MCF 10A (cell line): ENCODE data around the gene GCLM. TPM values are rescaled to one million over a fixed set of nuclear protein-coding genes. Genes with fewer than 3 reads are reported as not detected.
"Not testable (repeated sequence)": the region's sequence is repeated elsewhere in the genome, so short reads cannot be mapped to it uniquely, and the experiment has no call there.

Experiments
- BruUV-seq: library from RNA; stranded (reverse); fragments of 400-500 nt; replicated peaks from 2 replicates; lab custom pipeline; 2021; lab: Mats Ljungman, UMichigan
- CTCF ChIA-PET: fragments of 300-600 bp; sonication (Branson Sonifier 250); formaldehyde crosslinking; extraction: SDS; loops from one replicate; lab custom pipeline; 2021; ENCODE audit warnings: antibody characterized with exemption, inconsistent platforms; lab: Yijun Ruan, JAX
- POLR2A ChIA-PET: fragments of 300-600, 350-650 bp; sonication (Branson Sonifier 250); formaldehyde crosslinking; extraction: SDS; loops from one replicate; lab custom pipeline; 2020; ENCODE audit warnings: antibody characterized with exemption, inconsistent platforms; lab: Yijun Ruan, JAX
- DNase-seq: peaks from one replicate; pipeline ENCODE4 v3.0.0-alpha.2; 2018; ENCODE audit not compliant: unreplicated experiment
- H3K27ac Mint-ChIP-seq: one replicate; pipeline ENCODE4 v1.8.0; 2022; ENCODE audit warnings: mild to moderate bottlenecking, low read depth, mixed read lengths; ENCODE audit not compliant: unreplicated experiment
- H3K27me3 Mint-ChIP-seq: one replicate; pipeline ENCODE4 v1.8.0; 2022; ENCODE audit warnings: mixed read lengths; ENCODE audit not compliant: insufficient read depth, unreplicated experiment
- H3K36me3 Mint-ChIP-seq: one replicate; pipeline ENCODE4 v1.8.0; 2022; ENCODE audit warnings: mild to moderate bottlenecking, moderate library complexity, mixed read lengths; ENCODE audit not compliant: insufficient read depth, unreplicated experiment
- H3K4me1 Mint-ChIP-seq: one replicate; pipeline ENCODE4 v1.8.0; 2022; ENCODE audit warnings: mixed read lengths; ENCODE audit not compliant: insufficient read depth, unreplicated experiment
- H3K4me3 Mint-ChIP-seq: one replicate; pipeline ENCODE4 v1.8.0; 2022; ENCODE audit warnings: mild to moderate bottlenecking, moderate library complexity, mixed read lengths; ENCODE audit not compliant: unreplicated experiment
- H3K9me3 Mint-ChIP-seq: one replicate; pipeline ENCODE4 v1.8.0; 2022; ENCODE audit warnings: mixed read lengths; ENCODE audit not compliant: unreplicated experiment
- intact Hi-C: fragments of 100-400 bp; cut with micrococcal nuclease; formaldehyde crosslinking; loops from 2 replicates; pipeline ENCODE4 v1.14.1; 2022
- total RNA-seq: library from RNA; stranded (reverse); gene quantifications from 2 replicates; pipeline ENCODE4 v1.2.3, GENCODE V29; 2022
- TF ChIP-seq, protein P1 (sequence below): fragments of 200-600 bp; IDR thresholded peaks from one replicate; pipeline ENCODE4 v1.8.0; 2022; ENCODE audit warnings: antibody characterized with exemption, mild to moderate bottlenecking; ENCODE audit not compliant: unreplicated experiment

GCLM gene
- total RNA-seq, 1 experiment from 2014 or later = 21.3 TPM

DNA sequence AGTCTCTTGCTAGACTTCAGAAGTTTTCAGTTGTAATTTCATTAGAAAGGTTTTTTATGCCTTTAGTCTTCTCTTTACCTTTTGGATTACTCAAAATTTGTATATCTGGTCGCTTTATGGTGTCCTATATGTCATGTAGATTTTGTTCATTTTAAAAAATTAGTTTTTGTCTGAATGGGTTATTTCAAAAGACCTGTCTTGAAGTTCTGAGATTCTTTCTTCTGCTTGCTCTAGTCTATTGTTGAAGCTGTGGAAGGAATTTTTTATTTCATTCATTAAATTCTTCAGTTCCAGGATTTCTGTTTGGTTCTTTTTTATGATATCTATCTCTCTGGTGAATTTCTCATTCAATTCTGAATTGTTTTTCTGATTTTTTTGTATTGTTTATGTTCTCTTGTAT lies 46.5 kb upstream of the GCLM start:
- TF ChIP-seq, protein P1, sequence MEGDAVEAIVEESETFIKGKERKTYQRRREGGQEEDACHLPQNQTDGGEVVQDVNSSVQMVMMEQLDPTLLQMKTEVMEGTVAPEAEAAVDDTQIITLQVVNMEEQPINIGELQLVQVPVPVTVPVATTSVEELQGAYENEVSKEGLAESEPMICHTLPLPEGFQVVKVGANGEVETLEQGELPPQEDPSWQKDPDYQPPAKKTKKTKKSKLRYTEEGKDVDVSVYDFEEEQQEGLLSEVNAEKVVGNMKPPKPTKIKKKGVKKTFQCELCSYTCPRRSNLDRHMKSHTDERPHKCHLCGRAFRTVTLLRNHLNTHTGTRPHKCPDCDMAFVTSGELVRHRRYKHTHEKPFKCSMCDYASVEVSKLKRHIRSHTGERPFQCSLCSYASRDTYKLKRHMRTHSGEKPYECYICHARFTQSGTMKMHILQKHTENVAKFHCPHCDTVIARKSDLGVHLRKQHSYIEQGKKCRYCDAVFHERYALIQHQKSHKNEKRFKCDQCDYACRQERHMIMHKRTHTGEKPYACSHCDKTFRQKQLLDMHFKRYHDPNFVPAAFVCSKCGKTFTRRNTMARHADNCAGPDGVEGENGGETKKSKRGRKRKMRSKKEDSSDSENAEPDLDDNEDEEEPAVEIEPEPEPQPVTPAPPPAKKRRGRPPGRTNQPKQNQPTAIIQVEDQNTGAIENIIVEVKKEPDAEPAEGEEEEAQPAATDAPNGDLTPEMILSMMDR = no peak
- ChIA-PET CTCF (no interaction called here), POLR2A (no interaction called here)
- BruUV-seq = no TSS peak
- Mint-ChIP-seq H3K4me1 (peaks cover 3% of the 10 kb centered on the region), H3K27me3 (no peaks in the 10 kb centered on the region), H3K9me3 (peaks cover 18% of the 10 kb centered on the region), H3K36me3 (no peaks in the 10 kb centered on the region), H3K27ac (no peak overlapping the region), H3K4me3 (no peak overlapping the region)
- intact Hi-C loops = no loop called here
- DNase-seq = no peak

DNA sequence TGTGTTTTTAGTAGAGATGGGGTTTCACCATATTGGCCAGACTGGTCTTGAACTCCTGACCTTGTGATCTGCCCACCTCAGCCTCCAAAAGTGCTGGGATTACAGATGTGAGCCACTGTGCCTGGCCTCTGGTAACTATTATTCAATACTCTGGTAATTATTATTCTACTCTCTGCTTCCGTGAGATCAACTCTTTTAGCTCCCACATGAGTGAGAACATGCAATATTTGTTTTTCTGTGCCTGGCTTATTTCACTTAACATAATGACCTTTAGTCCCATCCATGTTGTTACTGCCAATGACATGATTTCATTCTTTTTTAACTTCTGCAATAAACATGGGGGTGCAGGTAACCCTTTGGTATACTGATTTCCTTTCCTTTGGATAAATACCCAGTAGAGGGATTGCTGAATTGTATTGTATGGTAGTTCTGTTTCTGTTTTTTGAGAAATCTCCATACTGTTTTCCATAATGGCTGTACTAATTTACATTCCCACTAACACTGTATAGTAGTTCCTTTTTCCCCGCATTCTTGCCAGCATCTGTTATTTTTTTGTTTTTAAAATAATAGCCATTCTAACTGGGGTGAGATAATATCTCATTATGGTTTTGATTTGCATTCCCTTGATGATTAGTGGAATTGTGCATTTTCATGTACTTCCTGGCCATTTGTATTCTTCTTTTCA lies 37.9 kb upstream of the GCLM start:
- BruUV-seq, DNase-seq, H3K36me3 Mint-ChIP-seq, H3K27me3 Mint-ChIP-seq, H3K4me3 Mint-ChIP-seq, H3K4me1 Mint-ChIP-seq, H3K9me3 Mint-ChIP-seq, H3K27ac Mint-ChIP-seq, intact Hi-C loops: not testable (repeated sequence)
- ChIA-PET CTCF (interaction anchor here (1.6 kb wide), 1 partner anchor 37 kb away, joined by 3 read pairs; no protein-coding TSS in a partner anchor), POLR2A (interaction anchor here (0.7 kb wide), 1 partner anchor 13 kb away, joined by 4 read pairs; no protein-coding TSS in a partner anchor)

DNA sequence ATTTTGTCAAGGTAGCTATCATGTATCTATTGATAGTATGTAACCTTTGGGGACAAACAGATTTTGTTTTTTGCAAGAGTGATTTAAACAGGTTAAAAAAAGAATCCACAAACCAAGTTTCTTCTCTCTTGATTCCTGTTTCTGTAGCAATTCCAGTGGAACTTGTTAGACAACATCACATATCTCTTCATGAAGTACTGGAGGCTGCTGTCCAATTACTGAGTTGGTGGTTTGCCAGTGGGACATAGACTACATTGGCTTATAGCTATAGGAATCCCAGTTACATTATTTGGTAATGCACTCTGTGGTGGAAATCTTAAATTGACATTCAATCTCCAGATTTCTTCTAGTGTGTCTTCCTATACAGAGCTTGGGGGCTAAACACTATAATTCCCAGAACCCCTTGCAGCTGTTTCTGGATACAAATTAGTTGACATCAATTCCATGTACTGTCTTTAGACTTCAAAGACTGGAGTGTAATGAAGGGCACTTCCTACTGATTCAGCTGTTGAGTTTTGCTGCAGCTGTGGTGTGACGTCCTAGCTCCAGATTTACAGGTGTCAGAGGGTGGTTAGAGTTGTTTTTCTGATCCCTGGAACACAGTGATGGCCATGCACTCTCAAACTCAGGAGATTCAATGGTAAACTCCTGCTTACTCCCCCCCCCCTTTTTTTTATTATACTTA lies 29.4 kb upstream of the GCLM start:
- DNase-seq = no peak
- Mint-ChIP-seq H3K27me3 (no peaks in the 10 kb centered on the region), H3K4me1 (no peaks in the 10 kb centered on the region)

DNA sequence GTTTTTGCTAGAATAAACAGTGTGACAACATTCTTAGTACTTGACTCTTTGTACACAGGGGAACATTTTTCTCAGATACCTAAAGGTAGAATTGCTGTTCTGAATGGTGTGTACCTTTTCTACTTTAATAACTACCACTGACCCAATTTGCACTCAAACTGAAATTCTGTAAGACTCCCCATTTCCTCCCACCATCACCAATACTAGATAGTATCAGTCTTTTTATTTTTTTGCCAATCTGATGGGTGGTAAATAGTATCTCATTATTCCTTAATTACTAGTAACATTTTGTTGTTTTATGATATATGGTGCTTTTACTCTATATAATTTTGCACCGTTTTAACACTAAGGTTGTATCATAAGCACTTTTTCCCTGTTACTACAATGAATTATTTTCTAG lies 28.8 kb upstream of the GCLM start:
- Mint-ChIP-seq H3K27me3 (no peaks in the 10 kb centered on the region), H3K4me1 (no peaks in the 10 kb centered on the region), H3K9me3 (no peaks in the 10 kb centered on the region), H3K27ac (no peak overlapping the region), H3K4me3 (no peak overlapping the region), H3K36me3 (peaks cover 6% of the 10 kb centered on the region)
- no peak for DNase-seq
- TF ChIP-seq, protein P1 = no peak
- intact Hi-C loops = no loop called here
- POLR2A ChIA-PET = no interaction called here
- CTCF ChIA-PET = interaction anchor here (1.0 kb wide), 1 partner anchor 28 kb away, joined by 4 read pairs; no protein-coding TSS in a partner anchor
- BruUV-seq = no TSS peak

More for the DNA sequence above, 29.4 kb upstream of the GCLM start:
- Mint-ChIP-seq H3K36me3 (peaks cover 6% of the 10 kb centered on the region), H3K27ac (no peak overlapping the region), H3K9me3 (no peaks in the 10 kb centered on the region), H3K4me3 (no peak overlapping the region)
- no TSS peak for BruUV-seq
- CTCF ChIA-PET = interaction anchor here (1.0 kb wide), 1 partner anchor 29 kb away, joined by 4 read pairs; no protein-coding TSS in a partner anchor
- intact Hi-C loops = no loop called here
- POLR2A ChIA-PET = no interaction called here
- TF ChIP-seq, protein P1 = no peak
